OCI-LY1 (cell line): ENCODE data around the gene HAND1.

Source experiments
- H2AFZ ChIP-seq: fragments of 200-600 bp; sonication (generic), shearing (Covaris generic); 2 replicates; pipeline ENCODE4 v1.6.0; 2014; ENCODE audit warnings: antibody characterized with exemption, mild to moderate bottlenecking, low read length
- H3F3A ChIP-seq: fragments of 200-600 bp; sonication (generic), shearing (Covaris generic); 2 replicates; pipeline ENCODE4 v1.6.0; 2014; ENCODE audit warnings: mild to moderate bottlenecking, antibody characterized with exemption, low read length, moderate library complexity; ENCODE audit not compliant: insufficient read depth
- H3K27ac ChIP-seq: fragments of 200-600 bp; sonication (generic); 2 replicates; pipeline ENCODE4 v1.5.1; 2014; ENCODE audit warnings: low read length, mixed run types, mild to moderate bottlenecking, low read depth; ENCODE audit not compliant: poor library complexity, severe bottlenecking
- H3K27me3 ChIP-seq: fragments of 200-600 bp; sonication (generic); 2 replicates; pipeline ENCODE4 v1.6.0; 2014; ENCODE audit warnings: antibody characterized with exemption, mild to moderate bottlenecking, low read length, moderate library complexity; ENCODE audit not compliant: insufficient read depth
- H3K36me3 ChIP-seq: fragments of 200-600 bp; sonication (generic); 2 replicates; pipeline ENCODE4 v1.6.1; 2014; ENCODE audit warnings: mild to moderate bottlenecking, antibody characterized with exemption, low read length, moderate library complexity, mixed read lengths; ENCODE audit not compliant: insufficient read depth
- H3K4me1 ChIP-seq: fragments of 200-600 bp; sonication (generic); 2 replicates; pipeline ENCODE4 v1.5.1; 2014; ENCODE audit warnings: mild to moderate bottlenecking, low read length, moderate library complexity; ENCODE audit not compliant: insufficient read depth, severe bottlenecking
- H3K4me2 ChIP-seq: fragments of 200-600 bp; sonication (generic), shearing (Covaris generic); 2 replicates; pipeline ENCODE4 v1.6.1; 2014; ENCODE audit warnings: low read length
- H3K4me3 ChIP-seq: fragments of 200-600 bp; sonication (generic); 2 replicates; pipeline ENCODE4 v1.5.1; 2014; ENCODE audit warnings: low read length, low read depth, mild to moderate bottlenecking, mixed read lengths; ENCODE audit not compliant: poor library complexity, severe bottlenecking
- H3K79me2 ChIP-seq: fragments of 200-600 bp; shearing (Covaris generic); 2 replicates; pipeline ENCODE4 v1.6.1; 2016; ENCODE audit warnings: mixed run types, low read length, mixed read lengths; ENCODE audit not compliant: insufficient read depth
- H3K9ac ChIP-seq: fragments of 200-600 bp; sonication (generic), shearing (Covaris generic); 2 replicates; pipeline ENCODE4 v1.6.1; 2014; ENCODE audit warnings: mild to moderate bottlenecking, low read length, mixed read lengths
- H3K9me2 ChIP-seq: fragments of 200-600 bp; sonication (generic), shearing (Covaris generic); 2 replicates; pipeline ENCODE4 v1.6.1; 2014; ENCODE audit warnings: low read depth, mild to moderate bottlenecking, low read length, mixed read lengths
- H3K9me3 ChIP-seq: fragments of 200-600 bp; shearing (Covaris generic); 2 replicates; pipeline ENCODE4 v1.6.1; 2014; ENCODE audit warnings: low read length, mixed read lengths
- H4K20me1 ChIP-seq: fragments of 200-600 bp; sonication (generic), shearing (Covaris generic); 2 replicates; pipeline ENCODE4 v1.6.0; 2016; ENCODE audit warnings: mild to moderate bottlenecking, low read length; ENCODE audit not compliant: insufficient read depth
- EZH2 ChIP-seq: fragments of 200-600 bp; sonication (generic), shearing (Covaris generic); IDR thresholded peaks from 2 replicates; pipeline ENCODE4 v1.8.0; 2017; ENCODE audit warnings: borderline replicate concordance, mixed run types, mild to moderate bottlenecking, antibody characterized with exemption, low read length, moderate library complexity, mixed read lengths
- TF ChIP-seq, protein P1 (sequence below): fragments of 200-600 bp; sonication (generic), shearing (Covaris generic); IDR thresholded peaks from 2 replicates; pipeline ENCODE4 v1.5.1; 2017; ENCODE audit warnings: mild to moderate bottlenecking, antibody characterized with exemption, low read length, moderate library complexity, mixed read lengths

HAND1 gene

DNA sequence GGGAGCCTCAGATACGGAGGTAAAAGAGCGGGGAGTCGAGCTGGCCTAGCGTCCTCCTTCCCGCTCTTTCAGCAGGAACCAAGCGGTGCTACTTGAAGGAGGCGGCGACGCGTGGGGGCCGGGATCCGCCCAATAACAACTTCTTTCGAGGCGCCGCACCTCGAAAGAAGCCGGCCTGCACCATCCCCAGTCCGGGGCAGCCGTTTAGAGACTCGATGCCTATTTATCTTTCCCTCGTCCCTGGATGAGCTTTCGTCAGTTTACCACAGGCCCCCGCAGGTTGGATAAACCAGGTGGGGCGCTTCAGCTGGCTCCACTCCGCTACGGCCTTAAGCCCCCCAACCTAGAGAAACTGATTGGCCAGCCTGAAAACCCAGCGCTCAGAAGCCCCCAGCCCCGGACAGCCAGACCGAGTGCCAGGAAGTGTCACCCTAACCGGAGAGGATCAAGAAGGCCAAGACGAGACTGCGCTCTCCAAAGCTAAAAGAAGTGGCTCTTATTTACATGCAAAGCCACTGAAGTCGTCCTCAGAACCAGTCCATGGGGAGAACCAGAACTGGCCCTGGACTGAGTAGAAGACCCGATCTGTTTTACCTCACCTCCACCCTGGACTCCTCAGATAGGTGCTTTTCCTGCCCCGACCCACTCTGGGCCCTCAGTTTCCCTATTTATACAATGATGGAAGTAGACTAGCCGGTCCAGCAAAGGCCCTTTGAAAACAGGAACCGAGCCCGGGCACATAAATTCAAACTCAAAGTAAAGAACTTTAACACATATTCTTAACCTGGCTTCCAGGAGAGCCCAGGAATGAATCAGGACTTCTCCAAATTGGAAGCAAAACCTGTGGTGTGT lies 1.4 kb downstream of the HAND1 start:
- no peak overlapping the region for H3K4me3 ChIP-seq
- TF ChIP-seq, protein P1, sequence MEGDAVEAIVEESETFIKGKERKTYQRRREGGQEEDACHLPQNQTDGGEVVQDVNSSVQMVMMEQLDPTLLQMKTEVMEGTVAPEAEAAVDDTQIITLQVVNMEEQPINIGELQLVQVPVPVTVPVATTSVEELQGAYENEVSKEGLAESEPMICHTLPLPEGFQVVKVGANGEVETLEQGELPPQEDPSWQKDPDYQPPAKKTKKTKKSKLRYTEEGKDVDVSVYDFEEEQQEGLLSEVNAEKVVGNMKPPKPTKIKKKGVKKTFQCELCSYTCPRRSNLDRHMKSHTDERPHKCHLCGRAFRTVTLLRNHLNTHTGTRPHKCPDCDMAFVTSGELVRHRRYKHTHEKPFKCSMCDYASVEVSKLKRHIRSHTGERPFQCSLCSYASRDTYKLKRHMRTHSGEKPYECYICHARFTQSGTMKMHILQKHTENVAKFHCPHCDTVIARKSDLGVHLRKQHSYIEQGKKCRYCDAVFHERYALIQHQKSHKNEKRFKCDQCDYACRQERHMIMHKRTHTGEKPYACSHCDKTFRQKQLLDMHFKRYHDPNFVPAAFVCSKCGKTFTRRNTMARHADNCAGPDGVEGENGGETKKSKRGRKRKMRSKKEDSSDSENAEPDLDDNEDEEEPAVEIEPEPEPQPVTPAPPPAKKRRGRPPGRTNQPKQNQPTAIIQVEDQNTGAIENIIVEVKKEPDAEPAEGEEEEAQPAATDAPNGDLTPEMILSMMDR: no peak
- TF ChIP-seq EZH2: no peak
- H3K36me3 ChIP-seq: no peaks in the 10 kb centered on the region
- H3K79me2 ChIP-seq: no peaks in the 10 kb centered on the region
- no peaks in the 10 kb centered on the region for H4K20me1 ChIP-seq
- no peaks in the 10 kb centered on the region for H3K27me3 ChIP-seq
- no peak overlapping the region for H2AFZ ChIP-seq
- H3K9me2 ChIP-seq: no peaks in the 10 kb centered on the region
- H3K4me1 ChIP-seq: no peaks in the 10 kb centered on the region
- H3K4me2 ChIP-seq: no peak overlapping the region
- no peaks in the 10 kb centered on the region for H3F3A ChIP-seq
- no peak overlapping the region for H3K9ac ChIP-seq
- H3K27ac ChIP-seq: no peak overlapping the region
- H3K9me3 ChIP-seq: no peaks in the 10 kb centered on the region

DNA sequence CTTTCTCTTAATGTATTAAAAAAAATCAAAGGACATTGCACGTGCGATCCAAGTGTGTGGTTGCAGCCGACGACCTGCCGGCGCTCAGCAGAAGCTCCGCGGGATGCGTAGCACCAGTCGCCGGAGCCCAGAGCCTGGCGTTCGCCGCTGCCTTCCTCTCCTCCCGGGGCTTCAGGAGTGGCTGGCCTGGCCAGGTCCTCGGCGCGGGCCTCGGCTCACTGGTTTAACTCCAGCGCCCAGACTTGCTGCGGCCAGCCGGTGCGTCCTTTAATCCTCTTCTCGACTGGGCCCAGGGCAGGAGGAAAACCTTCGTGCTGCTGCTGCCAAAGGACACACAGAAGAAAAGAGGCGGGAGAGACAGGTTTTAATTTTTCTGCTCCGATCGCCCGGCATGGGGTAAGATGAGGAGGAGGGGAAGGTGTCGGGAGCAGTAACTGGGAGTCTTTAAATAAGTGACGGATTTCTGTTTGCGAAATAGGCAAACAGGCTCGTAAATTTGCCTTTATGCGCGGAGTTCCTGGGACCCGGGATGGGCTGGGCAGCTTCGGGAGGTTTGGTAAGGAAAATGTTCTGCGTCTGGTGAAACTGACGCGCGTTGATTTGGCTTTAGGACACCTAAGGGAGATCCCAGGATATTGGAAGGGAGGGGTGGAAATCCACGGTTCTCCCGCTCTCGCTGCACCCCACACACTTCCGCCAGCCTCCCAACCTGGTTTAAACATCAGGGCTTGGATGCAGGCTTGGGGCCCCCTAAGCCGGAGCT lies 2.3 kb downstream of the HAND1 start:
- Histone ChIP-seq H3K4me3 (no peak overlapping the region), H3K9me2 (no peaks in the 10 kb centered on the region), H2AFZ (no peak overlapping the region), H3K27ac (no peak overlapping the region), H3K4me1 (no peaks in the 10 kb centered on the region), H3K79me2 (no peaks in the 10 kb centered on the region), H3K36me3 (no peaks in the 10 kb centered on the region), H3F3A (no peaks in the 10 kb centered on the region), H3K4me2 (no peak overlapping the region), H3K9ac (no peak overlapping the region), H3K27me3 (no peaks in the 10 kb centered on the region), H3K9me3 (no peaks in the 10 kb centered on the region), H4K20me1 (no peaks in the 10 kb centered on the region)
- TF ChIP-seq, protein P1: no peak
- TF ChIP-seq EZH2: no peak

DNA sequence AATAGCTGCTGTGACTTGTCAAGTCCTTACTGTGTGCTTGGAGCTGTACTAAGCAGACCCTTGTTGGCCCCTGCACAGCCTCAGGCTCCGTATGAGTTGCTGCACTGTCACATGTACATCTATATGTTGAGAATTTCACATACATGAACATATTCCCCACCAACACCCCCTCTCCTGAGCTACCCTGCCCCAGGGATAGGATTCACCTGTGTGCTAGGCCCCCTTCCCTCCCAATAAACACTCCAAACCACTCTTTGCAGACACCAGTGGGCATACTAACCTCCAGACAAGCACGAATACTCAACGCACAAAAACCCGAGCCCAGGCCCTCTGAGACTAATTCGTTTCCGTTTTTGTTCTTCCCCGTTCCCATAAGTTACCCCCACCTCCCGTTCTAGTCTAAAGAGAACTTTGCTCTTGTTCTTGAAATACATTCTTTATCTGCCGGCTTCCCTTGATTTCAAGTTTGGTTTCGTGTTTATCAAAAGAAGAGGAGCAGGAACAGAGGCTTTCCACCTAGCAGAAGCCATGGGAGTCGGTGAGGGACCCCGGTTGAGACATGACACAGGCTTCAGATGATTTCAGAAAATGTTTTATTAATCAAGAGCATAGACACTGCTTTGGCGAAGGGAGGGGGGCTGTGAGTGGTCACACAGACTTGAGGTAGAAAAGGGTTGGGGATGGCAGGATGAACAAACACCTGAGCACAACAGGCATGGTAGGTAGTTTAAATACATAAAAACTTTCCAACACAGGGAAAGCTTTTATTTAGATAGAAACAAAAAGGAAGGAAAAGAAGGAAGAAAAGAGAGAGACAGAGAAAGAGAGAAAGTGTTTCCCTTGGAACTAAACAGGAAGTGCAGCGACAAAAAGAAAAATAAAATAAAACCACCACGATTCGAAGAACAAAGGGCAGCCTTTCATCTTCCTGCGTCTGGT lies 3.4 kb downstream of the HAND1 start:
- Histone ChIP-seq H3K27me3 (no peaks in the 10 kb centered on the region), H3K9me2 (no peaks in the 10 kb centered on the region), H3F3A (no peaks in the 10 kb centered on the region), H3K36me3 (no peaks in the 10 kb centered on the region), H4K20me1 (no peaks in the 10 kb centered on the region), H3K4me2 (no peak overlapping the region), H3K4me1 (no peaks in the 10 kb centered on the region), H2AFZ (no peak overlapping the region), H3K4me3 (no peak overlapping the region), H3K9me3 (no peaks in the 10 kb centered on the region), H3K27ac (no peak overlapping the region), H3K79me2 (no peaks in the 10 kb centered on the region), H3K9ac (no peak overlapping the region)
- TF ChIP-seq EZH2: no peak
- TF ChIP-seq, protein P1: no peak
